ENCODE measurements around the gene USP1. TPM values are rescaled to one million over a fixed set of nuclear protein-coding genes. Genes with fewer than 3 reads are reported as not detected.
A peak's percentile ranks its signal among the peaks of the same experiment; 100 is the strongest.

USP1 gene
- polyA plus RNA-seq, 3 donors: 59.6 to 85.5 (median 70.1) TPM

DNA sequence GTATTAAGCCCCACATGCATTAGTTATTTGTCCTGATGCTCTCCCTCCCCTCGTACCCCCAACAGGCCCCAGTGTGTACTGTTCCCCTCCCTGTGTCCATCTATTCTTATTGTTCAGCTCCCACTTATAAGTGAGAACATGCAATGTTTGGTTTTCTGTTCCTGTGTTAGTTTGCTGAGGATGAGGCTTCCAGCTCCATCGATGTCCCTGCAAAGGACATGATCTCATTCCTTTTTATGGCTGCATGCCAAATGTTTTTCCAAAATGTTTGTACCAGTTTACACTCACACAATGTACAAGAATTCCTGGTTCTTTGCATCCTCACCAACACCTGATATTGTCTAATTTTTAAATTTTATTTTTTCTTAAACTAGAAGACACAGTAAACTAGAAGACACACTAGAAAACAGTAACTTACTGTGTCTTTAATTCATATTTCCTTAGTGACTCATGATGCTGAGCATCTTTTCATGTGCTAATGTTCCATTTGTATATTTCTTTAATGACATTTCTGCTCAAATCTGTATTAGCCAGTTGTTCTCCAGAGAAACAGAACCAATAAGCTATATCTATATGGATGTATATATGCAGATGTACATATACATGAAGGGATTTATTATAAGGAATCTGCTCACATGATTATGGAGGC lies 19.4 kb upstream of the USP1 start:
- DNase-seq (ENCODE audit: extremely low read depth in 1 of 11, low read depth in 9 of 11, low spot score in 4 of 11): no peak

DNA sequence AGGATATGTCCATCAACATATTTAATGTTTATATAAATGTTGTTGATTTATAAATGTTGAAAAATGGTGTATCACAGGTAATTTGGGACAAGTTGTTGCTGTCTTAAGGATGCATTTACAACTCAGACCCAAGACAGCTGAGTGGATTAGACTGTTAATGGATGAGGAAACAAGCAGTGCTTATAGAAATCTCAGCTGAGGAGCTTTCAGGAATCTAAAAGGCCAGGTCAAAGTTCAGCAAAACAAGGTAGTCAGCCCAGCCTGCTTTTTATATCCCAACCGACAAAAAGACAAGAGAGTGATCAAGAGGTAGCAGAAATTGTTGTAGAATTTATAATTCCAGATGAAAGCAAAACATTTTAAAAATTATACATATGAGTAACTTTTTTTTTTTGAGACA lies 16.6 kb upstream of the USP1 start:
- DNase-seq (ENCODE audit: extremely low read depth in 1 of 11, low read depth in 9 of 11, low spot score in 4 of 11): no peak

DNA sequence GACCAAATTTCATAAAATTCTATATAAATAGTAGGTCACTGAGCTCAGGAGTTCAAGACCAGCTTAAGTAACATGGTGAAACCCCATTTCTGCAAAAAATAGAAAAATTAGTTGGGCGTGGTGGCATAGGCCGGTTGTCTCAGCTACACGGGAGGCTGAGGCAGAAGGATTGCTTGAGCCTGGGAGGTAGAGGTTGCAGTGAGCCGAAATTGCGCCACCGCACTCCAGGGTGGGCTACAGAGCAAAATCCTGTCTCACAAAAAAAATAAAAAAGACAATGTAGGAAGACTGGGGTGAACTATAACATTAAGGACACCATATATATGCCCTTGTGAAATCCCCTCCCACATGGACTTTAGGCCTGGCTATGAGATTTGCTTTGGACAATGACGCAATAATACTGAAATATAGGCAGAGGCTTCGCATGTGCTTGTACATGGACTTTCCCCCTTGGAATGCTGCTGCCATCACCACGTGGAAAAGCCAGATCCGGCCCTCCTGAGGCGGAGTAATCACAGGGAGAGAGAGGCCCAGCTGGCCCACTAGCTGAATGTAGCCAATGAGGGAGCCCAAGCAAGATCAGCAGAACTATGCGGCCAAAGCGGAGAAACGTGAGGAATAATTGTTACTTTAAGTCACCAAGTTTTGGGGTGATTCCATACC lies 13.1 kb upstream of the USP1 start:
- DNase-seq (ENCODE audit: extremely low read depth in 1 of 11, low read depth in 9 of 11, low spot score in 4 of 11): no peak

DNA sequence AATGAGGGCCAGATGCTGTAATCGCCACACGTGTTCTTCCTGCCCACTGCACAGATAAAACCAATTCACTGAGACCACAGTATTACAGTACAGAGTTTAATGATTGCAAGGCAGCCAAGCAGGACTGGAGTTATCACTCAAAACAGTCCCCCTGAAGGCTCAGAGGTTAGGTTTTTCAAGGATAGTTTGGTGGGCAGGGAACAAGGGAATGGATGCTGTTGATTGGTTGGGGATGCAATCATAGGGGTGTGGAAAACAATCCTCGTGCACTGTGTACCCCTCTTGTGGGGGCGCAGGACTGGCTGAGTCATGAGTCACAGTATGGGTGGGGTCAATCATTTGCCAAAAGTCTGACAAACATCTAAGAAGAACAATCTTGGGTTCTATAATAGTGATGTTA lies 12.4 kb upstream of the USP1 start:
- no peak for DNase-seq (ENCODE audit: extremely low read depth in 1 of 11, low read depth in 9 of 11, low spot score in 4 of 11)

GRCh38 chr1:62425041-62425440 lies 11.8 kb upstream of the USP1 start:
- no peak for DNase-seq (ENCODE audit: extremely low read depth in 1 of 11, low read depth in 9 of 11, low spot score in 4 of 11)

GRCh38 chr1:62426237-62426636 lies 10.6 kb upstream of the USP1 start:
- no peak for DNase-seq (ENCODE audit: extremely low read depth in 1 of 11, low read depth in 9 of 11, low spot score in 4 of 11)

DNA sequence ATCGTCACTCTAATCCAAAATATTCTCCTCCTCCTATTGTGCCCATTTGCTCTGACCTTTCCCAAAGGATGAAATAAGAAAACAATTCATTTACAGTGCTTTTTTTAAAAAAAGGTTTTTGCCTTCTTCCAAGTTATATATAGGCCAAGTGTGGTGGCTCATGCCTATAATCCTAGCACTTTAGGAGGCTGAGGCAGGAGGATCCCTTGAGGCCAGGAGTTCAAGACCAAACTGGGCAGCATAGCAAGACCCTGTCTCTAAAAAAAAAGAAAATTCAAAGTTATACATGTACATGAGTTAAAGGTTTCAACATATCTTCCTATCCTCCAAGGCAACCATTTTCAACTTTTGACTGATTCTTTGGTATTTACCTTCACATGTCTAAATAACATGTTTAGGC lies 10.1 kb upstream of the USP1 start:
- no peak for DNase-seq (ENCODE audit: extremely low read depth in 1 of 11, low read depth in 9 of 11, low spot score in 4 of 11)

DNA sequence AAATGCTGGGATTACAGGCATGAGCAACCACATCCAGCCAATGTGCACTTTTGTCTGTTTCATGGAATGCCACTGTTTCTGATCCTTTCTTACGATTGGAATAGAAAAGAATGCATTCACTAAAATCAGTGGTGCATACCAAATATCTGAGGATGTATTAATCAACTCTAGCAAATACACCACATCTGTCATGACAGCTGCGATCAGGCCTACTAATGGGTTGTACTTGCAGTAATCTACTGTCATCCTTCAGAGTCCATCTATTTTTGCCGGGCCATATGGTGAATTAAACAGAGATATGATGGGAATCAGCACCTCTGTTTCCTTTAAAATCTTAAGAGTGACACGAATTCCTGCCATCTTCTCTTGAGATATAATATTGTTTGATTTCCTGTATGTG lies 8.5 kb upstream of the USP1 start:
- no peak for DNase-seq (ENCODE audit: extremely low read depth in 1 of 11, low read depth in 9 of 11, low spot score in 4 of 11)

GRCh38 chr1:62429581-62429980 lies 7.3 kb upstream of the USP1 start:
- DNase-seq (ENCODE audit: extremely low read depth in 1 of 11, low read depth in 9 of 11, low spot score in 4 of 11): no peak

DNA sequence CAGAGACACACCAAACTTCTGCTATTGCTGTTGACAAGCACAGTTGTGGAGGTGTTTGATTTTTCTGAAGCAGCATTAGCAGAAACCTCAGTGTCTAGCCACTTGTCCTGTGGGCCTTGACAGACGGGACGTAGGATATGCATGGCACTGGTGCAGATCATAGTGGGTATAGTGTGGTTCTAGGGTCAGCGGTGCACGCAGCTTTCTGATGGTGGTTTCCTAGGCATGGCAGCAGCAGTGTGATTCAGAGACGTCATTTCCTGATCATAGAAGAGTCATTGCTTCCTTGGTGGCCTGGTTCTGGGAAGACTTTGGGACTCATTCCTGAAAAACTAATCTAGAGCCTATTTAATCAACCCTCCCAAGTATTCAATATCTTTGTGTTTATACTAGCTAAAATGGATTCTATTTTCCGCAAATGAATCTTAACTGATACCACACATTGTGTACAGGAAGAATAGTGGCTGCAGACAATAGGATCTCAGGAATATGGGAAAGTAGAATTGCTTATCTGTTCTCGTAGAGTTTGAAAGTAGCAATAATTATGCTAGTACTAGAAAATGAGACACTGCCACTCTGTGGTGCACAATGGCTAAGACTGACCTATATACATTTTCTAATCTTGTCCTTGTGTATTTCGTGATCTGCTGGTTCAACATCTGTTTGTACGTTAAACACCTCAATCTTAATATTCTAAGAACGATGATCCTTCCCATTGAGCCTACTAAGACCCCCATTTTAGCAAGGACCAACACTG lies 2.8 kb upstream of the USP1 start:
- DNase-seq (ENCODE audit: extremely low read depth in 1 of 11, low read depth in 9 of 11, low spot score in 4 of 11): no peak

- DNase-seq (ENCODE audit: extremely low read depth in 1 of 11, low read depth in 9 of 11, low spot score in 4 of 11): no peak
Observed at GRCh38 chr1:62434618-62435001, 2.2 kb upstream of the USP1 start.

DNA sequence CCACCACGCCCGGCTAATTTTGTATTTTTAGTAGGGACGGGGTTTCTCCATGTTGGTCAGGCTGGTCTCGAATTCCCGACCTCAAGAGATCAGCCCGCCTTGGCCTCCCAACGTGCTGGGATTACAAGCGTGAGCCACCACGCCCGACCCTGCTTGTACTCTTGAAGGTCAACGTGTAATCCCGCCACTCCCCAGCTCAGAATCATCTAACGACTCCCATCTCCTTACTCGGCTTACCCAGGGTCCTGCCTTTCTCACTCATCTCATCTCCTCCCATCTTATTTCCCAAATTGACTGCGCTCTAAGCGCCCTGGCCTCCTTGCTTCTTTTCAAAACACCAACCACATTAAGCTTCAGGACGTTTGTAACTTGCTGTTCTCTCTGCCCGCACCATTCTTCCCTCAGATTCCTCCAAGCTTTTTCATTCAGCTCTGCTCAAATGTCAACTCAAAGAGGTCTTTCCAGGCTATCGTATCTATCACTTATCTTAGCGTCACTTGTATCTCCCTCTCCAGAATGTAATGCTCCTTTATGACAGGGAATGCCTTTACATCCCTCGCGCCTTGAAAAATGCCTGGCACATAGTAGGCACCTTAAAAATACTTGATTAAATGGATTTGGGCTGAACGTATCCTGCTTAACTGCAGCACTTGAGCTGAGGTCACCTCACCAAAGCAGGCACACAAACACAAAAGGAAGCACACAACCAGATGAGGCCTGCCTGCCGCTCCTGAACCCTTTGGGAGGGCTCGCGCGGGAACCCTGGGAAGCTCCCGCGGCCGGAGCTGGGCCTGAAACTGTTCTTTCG lies 1.4 kb upstream of the USP1 start:
- peak in 2 of 11 donors; percentile 2 to 35 for DNase-seq (ENCODE audit: extremely low read depth in 1 of 11, low read depth in 9 of 11, low spot score in 4 of 11)

DNA sequence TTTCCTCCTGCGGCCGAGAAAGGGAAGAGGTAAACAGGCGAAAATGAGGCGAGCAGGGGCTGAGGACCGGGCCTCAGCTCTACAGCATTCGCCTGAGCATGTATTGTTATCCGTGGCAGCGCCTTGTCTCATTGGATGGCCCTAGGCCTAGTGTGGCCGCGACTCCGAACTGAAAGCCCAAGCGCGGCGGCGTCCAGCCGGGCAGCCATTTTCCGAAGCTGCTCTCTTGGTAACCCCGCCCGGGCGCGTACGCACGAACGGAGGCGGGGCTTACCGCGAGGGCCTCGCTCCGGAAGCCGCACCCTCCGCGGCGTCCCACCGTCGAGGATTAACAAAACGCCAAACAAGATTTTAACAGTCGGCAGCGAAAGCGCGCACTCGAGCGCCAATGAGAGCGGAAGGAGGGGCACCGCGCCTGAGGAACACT lies 797 bp upstream of the USP1 start:
- DNase-seq (ENCODE audit: extremely low read depth in 1 of 11, low read depth in 9 of 11, low spot score in 4 of 11): peak in 1 of 11 donors; percentile 98

- peak in 1 of 11 donors; percentile 3 for DNase-seq (ENCODE audit: extremely low read depth in 1 of 11, low read depth in 9 of 11, low spot score in 4 of 11)
Observed at GRCh38 chr1:62437273-62437940, 558 bp downstream of the USP1 start.

DNA sequence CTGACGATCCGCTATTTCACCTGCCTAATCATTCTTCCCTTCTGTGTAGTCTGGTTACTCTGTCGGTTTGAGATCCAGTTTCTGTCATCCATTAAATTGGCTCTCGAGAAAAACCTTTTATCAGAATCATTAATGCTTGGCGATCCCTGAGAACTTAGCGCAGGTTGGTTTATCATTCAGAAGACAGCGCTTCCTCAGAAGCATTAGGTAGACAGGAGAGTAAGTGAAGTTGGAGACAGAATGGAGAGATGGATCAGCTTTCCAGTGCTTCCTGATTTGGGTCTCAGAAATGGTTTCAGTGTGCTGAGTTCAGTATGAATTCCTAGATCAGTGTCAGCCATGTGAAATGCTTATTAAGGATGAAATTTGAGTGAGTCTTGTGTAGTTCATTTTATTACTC lies 1.3 kb downstream of the USP1 start:
- peak in 1 of 11 donors; percentile 4 for DNase-seq (ENCODE audit: extremely low read depth in 1 of 11, low read depth in 9 of 11, low spot score in 4 of 11)

- DNase-seq (ENCODE audit: extremely low read depth in 1 of 11, low read depth in 9 of 11, low spot score in 4 of 11): no peak
Observed at GRCh38 chr1:62439652-62440371, 3.0 kb downstream of the USP1 start.

DNA sequence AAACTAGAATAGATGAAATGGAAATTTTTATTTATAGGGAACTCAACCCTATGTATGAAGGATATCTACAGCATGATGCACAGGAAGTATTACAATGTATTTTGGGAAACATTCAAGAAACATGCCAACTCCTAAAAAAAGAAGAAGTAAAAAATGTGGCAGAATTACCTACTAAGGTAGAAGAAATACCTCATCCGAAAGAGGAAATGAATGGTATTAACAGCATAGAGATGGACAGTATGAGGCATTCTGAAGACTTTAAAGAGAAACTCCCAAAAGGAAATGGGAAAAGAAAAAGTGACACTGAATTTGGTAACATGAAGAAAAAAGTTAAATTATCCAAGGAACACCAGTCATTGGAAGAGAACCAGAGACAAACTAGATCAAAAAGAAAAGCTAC lies 7.9 kb downstream of the USP1 start:
- no peak for DNase-seq (ENCODE audit: extremely low read depth in 1 of 11, low read depth in 9 of 11, low spot score in 4 of 11)

GRCh38 chr1:62448221-62448933 lies 11.5 kb downstream of the USP1 start:
- DNase-seq (ENCODE audit: extremely low read depth in 1 of 11, low read depth in 9 of 11, low spot score in 4 of 11): no peak

Data from renal cortex interstitium (tissue), 11 donors.